ENCODE measurements around the gene HOXD4.

DNA sequence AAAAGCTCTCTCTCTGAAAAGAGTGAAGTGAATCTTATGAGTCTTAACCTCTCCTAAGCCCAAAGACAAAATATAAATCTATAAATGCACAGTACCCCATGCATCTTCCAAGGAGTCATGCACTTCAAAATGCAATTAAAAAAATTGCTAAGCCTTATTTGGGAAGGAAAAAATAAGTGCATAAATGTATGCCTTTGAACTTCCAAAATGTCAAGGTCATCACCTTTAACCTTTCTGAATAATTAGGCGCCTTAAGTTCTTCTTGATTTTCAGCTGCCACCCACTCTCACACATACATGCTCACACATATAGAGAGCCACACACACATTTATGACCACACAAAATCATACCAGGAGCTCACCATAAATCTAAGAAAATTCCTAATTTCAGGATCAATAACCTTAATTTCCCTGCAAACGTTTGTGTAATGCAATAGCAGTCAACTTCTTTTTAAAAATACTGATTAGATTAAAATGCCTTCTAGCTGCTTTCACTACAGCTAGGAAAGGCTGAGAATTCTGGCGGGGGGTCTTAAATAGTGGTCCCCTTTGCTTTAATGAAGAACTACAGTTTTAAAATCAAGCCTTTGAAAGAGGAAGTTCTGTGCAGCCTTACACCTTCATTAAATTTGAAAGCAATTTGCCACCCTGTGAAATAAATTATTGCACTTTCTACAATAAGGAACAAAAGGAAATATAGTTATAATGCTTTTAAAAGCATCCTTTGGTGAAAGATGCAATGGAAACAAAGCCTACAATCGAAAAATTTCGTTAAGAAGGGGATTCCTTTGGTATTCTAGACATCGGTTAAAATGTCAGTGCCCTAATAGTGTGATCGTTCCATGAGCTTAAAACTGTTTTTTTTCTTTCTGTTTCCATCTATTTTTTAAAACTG, 40.7 kb upstream of the HOXD4 start:
- TF ChIP-seq POLR2A (IDR thresholded peaks at IDR 0.05) (no peak), CTCF (IDR thresholded peaks at IDR 0.05) (no peak)
